Fibroblast of lung (primary cell): ENCODE measurements around the gene CHRM4.

Source experiments
- EZH2 ChIP-seq: IDR thresholded peaks from 2 replicates; pipeline ENCODE4 v1.5.1; 2012; ENCODE audit warnings: low read length, control low read depth, mild to moderate bottlenecking; ENCODE audit errors: missing control alignments
- TF ChIP-seq, protein P1 (sequence below), 2 donors: IDR thresholded peaks in 1 of 2; conservative IDR thresholded peaks in 1 of 2; 1 replicate in 1 of 2; 2 replicates in 1 of 2; pipeline ENCODE4 v1.5.1; 2011 to 2012; ENCODE audit warnings: low read length in 2 of 2, control low read depth in 1 of 2, inconsistent platforms in 1 of 2, low read depth in 1 of 2, mild to moderate bottlenecking in 1 of 2

DNA sequence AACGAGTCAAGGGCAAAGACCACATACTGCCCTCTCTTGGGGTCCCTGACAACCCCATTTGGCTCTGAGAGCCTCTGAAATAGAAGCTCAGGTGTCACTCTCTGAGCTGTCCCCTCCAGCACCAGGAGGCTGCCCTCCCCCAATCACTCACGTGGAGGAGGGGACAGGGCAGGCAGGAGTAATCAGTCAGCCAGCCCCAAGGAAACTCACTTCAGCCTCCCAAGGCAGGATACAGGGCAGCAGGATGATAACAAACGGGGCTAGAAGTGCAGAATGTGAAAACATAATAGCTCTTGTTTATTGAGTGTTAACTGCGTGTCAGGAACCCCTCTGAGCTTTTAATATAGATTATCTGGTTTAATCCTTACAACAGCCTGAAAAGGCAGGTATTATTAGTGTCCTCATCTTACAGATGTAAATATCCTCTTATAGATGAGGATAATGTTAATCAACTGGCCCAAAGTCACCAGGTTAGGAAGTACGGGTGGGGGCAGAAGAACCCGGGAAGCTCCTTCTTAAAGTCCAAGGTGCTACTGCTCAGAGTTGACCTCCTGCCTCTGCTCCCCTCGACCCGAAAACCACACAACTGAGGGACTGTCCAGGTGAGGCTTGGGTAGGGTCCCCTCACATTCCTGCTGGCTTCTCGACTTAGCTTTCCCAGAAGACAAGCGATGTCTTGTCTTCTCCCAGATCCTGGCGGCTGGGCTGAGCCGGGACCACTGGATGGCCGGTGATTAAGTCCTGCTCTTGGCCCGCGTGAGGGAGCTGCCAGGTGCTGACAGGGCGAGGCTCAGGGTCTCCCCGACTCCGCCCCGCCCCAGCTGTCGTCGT lies 2.7 kb downstream of the CHRM4 start:
- TF ChIP-seq, protein P1, sequence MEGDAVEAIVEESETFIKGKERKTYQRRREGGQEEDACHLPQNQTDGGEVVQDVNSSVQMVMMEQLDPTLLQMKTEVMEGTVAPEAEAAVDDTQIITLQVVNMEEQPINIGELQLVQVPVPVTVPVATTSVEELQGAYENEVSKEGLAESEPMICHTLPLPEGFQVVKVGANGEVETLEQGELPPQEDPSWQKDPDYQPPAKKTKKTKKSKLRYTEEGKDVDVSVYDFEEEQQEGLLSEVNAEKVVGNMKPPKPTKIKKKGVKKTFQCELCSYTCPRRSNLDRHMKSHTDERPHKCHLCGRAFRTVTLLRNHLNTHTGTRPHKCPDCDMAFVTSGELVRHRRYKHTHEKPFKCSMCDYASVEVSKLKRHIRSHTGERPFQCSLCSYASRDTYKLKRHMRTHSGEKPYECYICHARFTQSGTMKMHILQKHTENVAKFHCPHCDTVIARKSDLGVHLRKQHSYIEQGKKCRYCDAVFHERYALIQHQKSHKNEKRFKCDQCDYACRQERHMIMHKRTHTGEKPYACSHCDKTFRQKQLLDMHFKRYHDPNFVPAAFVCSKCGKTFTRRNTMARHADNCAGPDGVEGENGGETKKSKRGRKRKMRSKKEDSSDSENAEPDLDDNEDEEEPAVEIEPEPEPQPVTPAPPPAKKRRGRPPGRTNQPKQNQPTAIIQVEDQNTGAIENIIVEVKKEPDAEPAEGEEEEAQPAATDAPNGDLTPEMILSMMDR (conservative IDR thresholded peaks at IDR 0.05 in 1 of 2, IDR thresholded peaks at IDR 0.05 in 1 of 2; ENCODE audit: low read depth in 1 of 2, low read length in 2 of 2) = no peak
- peak; percentile 65 for TF ChIP-seq EZH2
